Adrenal gland (tissue), 5 donors: Measurements from ENCODE around the gene INPP4A.

Experiments
- CTCF ChIP-seq, 6 experiments: fragments of 450-650 bp in 4 of 6; fragments of 200-600 bp in 2 of 6; sonication (generic) in 1 of 6; IDR thresholded peaks; 1 replicate in 5 of 6; 2 replicates in 1 of 6; pipeline versions ENCODE4 v1.5.1 to v1.8.0; 2016 to 2021; ENCODE audit warnings: antibody characterized with exemption in 6 of 6, mild to moderate bottlenecking in 2 of 6, moderate library complexity in 1 of 6
- POLR2A ChIP-seq, 2 donors: fragments of 450-650 bp; IDR thresholded peaks; one replicate each; pipeline ENCODE4 v1.6.1; 2017; ENCODE audit warnings: antibody characterized with exemption in 2 of 2, mild to moderate bottlenecking in 2 of 2, moderate library complexity in 1 of 2
- donor health status: DM: no; HTN: no; CAD: no.

- TF ChIP-seq CTCF (IDR thresholded peaks at IDR 0.05): no peak
- no peak for TF ChIP-seq POLR2A (IDR thresholded peaks at IDR 0.05)
Measured at GRCh38 chr2:98543214-98543613, 98.6 kb downstream of the INPP4A start.
